Upper lobe of left lung (tissue), 6 donors: ENCODE results near the gene PPP1R9B. TPM values are rescaled to one million over a fixed set of nuclear protein-coding genes. Genes with fewer than 3 reads are reported as not detected.

Experiments used
- ATAC-seq, 2 donors: fragments of 200-7000 bp; cut with Tn5 transposase; one replicate each; pipeline ENCODE4 v1.9.1; 2022; ENCODE audit warnings: mild to moderate bottlenecking in 2 of 2, moderate library complexity in 2 of 2; ENCODE audit not compliant: low FRiP score in 2 of 2
- DNase-seq, 2 donors: peaks; one replicate each; pipeline ENCODE4 v3.0.0-alpha.2; 2019 to 2020
- H3K27ac ChIP-seq, 4 donors: fragments of 200-600 bp; sonication (generic); one replicate each; pipeline ENCODE4 v1.5.1; 2016 to 2019
- H3K27me3 ChIP-seq, 4 donors: fragments of 200-600 bp; sonication (generic); one replicate each; pipeline ENCODE4 v1.5.1; 2017 to 2019
- H3K36me3 ChIP-seq, 4 donors: fragments of 200-600 bp; sonication (generic); one replicate each; pipeline ENCODE4 v1.5.1; 2016 to 2019
- H3K4me1 ChIP-seq, 4 donors: fragments of 200-600 bp; sonication (generic); one replicate each; pipeline ENCODE4 v1.5.1; 2018 to 2019
- H3K4me3 ChIP-seq, 4 donors: fragments of 200-600 bp; sonication (generic); one replicate each; pipeline ENCODE4 v1.5.1; 2017 to 2019; ENCODE audit warnings: mild to moderate bottlenecking in 2 of 4, moderate library complexity in 1 of 4
- H3K9me3 ChIP-seq, 4 donors: fragments of 200-600 bp; sonication (generic); one replicate each; pipeline ENCODE4 v1.5.1; 2018 to 2019
- CTCF ChIP-seq, 6 experiments: fragments of 450-650 bp in 4 of 6; fragments of 200-600 bp in 2 of 6; sonication (generic) in 2 of 6; IDR thresholded peaks; one replicate each; pipeline ENCODE4 v1.5.1; 2016 to 2019; ENCODE audit warnings: antibody characterized with exemption in 6 of 6
- EP300 ChIP-seq, 4 donors: sonication (generic); formaldehyde crosslinking; IDR thresholded peaks; one replicate each; pipeline ENCODE4 v1.5.1; 2017; ENCODE audit warnings: antibody characterized with exemption in 4 of 4, control low read depth in 2 of 4
- POLR2A ChIP-seq, 4 donors: fragments of 450-650 bp; IDR thresholded peaks; one replicate each; pipeline ENCODE4 v1.5.1; 2016 to 2017; ENCODE audit warnings: antibody characterized with exemption in 4 of 4, mild to moderate bottlenecking in 2 of 4
- POLR2AphosphoS5 ChIP-seq, 2 donors: sonication (generic); formaldehyde crosslinking; IDR thresholded peaks; one replicate each; pipeline ENCODE4 v1.5.1; 2017; ENCODE audit warnings: antibody characterized with exemption in 2 of 2
- WGBS, 2 donors: methylation state at CpG; one replicate each; pipeline ENCODE4 v1.1.5; 2017 to 2018; 5-methylcytosine and 5-hydroxymethylcytosine counted together
- total RNA-seq, 6 donors: library from RNA; depleted of rRNA in 4 of 6; stranded (reverse); fragments of >200 nt in 4 of 6; gene quantifications; one replicate each; pipeline versions ENCODE4 v1.1.0 to v1.2.1, GENCODE V29; 2016 to 2021
- donor health status: DM: no; HTN: no; CAD: no; lungs with moderate emphysema.
- donor health status: DM: no; HTN: yes; CAD: no; lungs with severe emphysema.

The PPP1R9B gene
- total RNA-seq, 6 donors from 2014 or later: 37.5 to 121 (median 74.7) TPM

- Histone ChIP-seq H3K4me3 (no peak overlapping the region), H3K27ac (no peak overlapping the region), H3K36me3 (peaks cover 0 to 11% (median 5%) of the 10 kb centered on the region in 4 donors), H3K9me3 (no peaks in the 10 kb centered on the region), H3K4me1 (peaks cover 19 to 28% (median 25%) of the 10 kb centered on the region in 4 donors), H3K27me3 (no peaks in the 10 kb centered on the region)
- TF ChIP-seq CTCF (IDR thresholded peaks at IDR 0.05) (no peak), EP300 (IDR thresholded peaks at IDR 0.05) (no peak), POLR2AphosphoS5 (IDR thresholded peaks at IDR 0.05) (no peak), POLR2A (IDR thresholded peaks at IDR 0.05) (no peak)
- ATAC-seq: peak in 1 of 2 donors; percentile 1
- no peak for DNase-seq
- WGBS, 2 donors: 83 to 87% methylated on average over 11 to 12 of the region's 12 CpGs
Observed at GRCh38 chr17:50181591-50182560, 31.4 kb upstream of the PPP1R9B start.

DNA sequence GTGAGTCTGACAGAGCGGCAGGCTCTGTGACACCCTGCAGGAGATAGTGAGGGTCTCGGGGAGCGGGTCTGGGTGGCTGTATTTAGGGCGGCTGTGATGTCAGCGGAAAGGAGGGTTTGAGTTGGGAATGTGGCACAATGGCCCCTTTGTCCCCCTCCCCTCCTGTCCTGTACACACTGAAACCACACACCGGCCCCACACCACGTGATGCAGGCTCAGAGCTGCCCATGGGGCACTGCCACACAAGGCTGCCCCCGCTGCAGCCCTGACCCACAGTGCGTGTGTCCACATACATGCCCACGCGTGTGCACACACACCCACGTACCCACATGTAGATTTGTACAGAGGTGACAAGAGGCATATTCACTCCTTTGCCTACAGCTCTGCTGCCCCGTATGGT is 30.7 kb upstream of the PPP1R9B start:
- Histone ChIP-seq H3K36me3 (peaks cover 0 to 7% (median 3%) of the 10 kb centered on the region in 4 donors), H3K27me3 (no peaks in the 10 kb centered on the region), H3K9me3 (no peaks in the 10 kb centered on the region), H3K4me3 (no peak overlapping the region), H3K4me1 (peaks cover 19 to 28% (median 25%) of the 10 kb centered on the region in 4 donors), H3K27ac (no peak overlapping the region)
- WGBS, 2 donors: 89 to 94% methylated on average over 13 of the region's 13 CpGs
- no peak for DNase-seq
- no peak for ATAC-seq
- no peak for TF ChIP-seq POLR2AphosphoS5 (IDR thresholded peaks at IDR 0.05)
- no peak for TF ChIP-seq POLR2A (IDR thresholded peaks at IDR 0.05)
- TF ChIP-seq EP300 (IDR thresholded peaks at IDR 0.05): no peak
- no peak for TF ChIP-seq CTCF (IDR thresholded peaks at IDR 0.05)

- WGBS, 2 donors: 82 to 84% methylated on average over 12 of the region's 12 CpGs
- H3K4me3 ChIP-seq: no peak overlapping the region
- H3K4me1 ChIP-seq: peaks cover 19 to 28% (median 25%) of the 10 kb centered on the region in 4 donors
- H3K27me3 ChIP-seq: no peaks in the 10 kb centered on the region
- DNase-seq: peak in 1 of 2 donors; percentile 59
- ATAC-seq: no peak
- peaks cover 0 to 3% (median under 1%) of the 10 kb centered on the region in 4 donors for H3K36me3 ChIP-seq
- no peak overlapping the region for H3K27ac ChIP-seq
- H3K9me3 ChIP-seq: no peaks in the 10 kb centered on the region
- no peak for TF ChIP-seq POLR2A (IDR thresholded peaks at IDR 0.05)
- no peak for TF ChIP-seq EP300 (IDR thresholded peaks at IDR 0.05)
- no peak for TF ChIP-seq CTCF (IDR thresholded peaks at IDR 0.05)
- no peak for TF ChIP-seq POLR2AphosphoS5 (IDR thresholded peaks at IDR 0.05)
Observed at GRCh38 chr17:50180620-50181019, 30.1 kb upstream of the PPP1R9B start.

- Histone ChIP-seq H3K27ac (no peak overlapping the region), H3K4me1 (peaks cover 19 to 28% (median 25%) of the 10 kb centered on the region in 4 donors)
- ATAC-seq: no peak
Observed at GRCh38 chr17:50180111-50180510, 29.6 kb upstream of the PPP1R9B start.

DNA sequence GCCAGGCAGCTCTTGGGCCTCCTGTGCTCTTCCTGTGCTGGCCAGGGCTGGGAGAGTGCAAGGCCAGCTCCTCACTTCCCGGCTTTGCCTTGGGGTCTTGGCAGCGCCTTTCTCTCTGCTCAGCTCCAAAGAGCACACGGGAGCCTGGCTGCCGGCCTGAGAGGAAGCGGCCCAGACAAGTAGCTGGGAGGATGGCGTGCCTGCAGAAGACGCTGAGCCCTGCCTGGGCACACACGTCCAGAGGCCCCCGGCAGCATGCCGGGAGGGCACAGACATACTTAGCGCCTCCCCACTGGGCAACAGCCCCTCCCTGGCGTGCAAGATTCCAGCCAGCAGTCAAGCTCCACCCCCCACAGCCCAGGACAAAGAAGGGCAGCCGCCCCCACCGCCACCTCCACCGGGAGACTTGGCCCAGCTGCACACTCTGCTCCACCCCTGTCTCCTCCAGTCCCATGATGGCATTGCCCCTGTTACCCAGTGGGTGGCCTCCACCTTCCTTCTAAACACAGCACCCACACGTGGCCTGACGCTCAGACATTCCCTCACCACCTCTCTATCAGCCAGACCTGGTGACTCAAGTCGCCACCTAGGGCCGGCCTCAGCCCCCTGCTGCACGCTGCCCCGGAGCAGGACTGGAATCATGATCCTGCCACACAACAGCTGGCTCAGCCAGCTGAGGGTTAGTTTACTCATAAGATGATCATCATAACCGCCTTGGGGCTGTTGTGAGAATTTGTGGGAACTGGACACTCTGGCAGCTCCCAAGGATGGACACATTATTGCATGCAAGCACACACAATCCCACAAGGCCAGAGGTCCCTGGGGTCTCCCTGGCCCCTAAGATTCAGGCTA is 27.7 kb upstream of the PPP1R9B start:
- H3K4me3 ChIP-seq: peak overlapping the region in 3 of 4 donors; percentile 8 to 30 (median 30)
- H3K4me1 ChIP-seq: peaks cover 12 to 27% (median 16%) of the 10 kb centered on the region in 4 donors
- no peaks in the 10 kb centered on the region for H3K27me3 ChIP-seq
- ATAC-seq (peak; percentile 83 to 89), DNase-seq (peak; percentile 79 to 86)
- TF ChIP-seq EP300 (IDR thresholded peaks at IDR 0.05) (no peak), CTCF (IDR thresholded peaks at IDR 0.05) (peak; percentile 39 to 69 (median 50)), POLR2AphosphoS5 (IDR thresholded peaks at IDR 0.05) (peak; percentile 13 to 25), POLR2A (IDR thresholded peaks at IDR 0.05) (no peak)
- H3K27ac ChIP-seq: peak overlapping the region; percentile 43 to 67 (median 56)
- 0 to 11% methylated on average over 4 to 13 of the region's 22 CpGs for WGBS, 2 donors
- H3K9me3 ChIP-seq: no peaks in the 10 kb centered on the region
- no peaks in the 10 kb centered on the region for H3K36me3 ChIP-seq

More at GRCh38 chr17:50180111-50180510, 29.6 kb upstream of the PPP1R9B start:
- DNase-seq: no peak
- no peak overlapping the region for H3K4me3 ChIP-seq
- no peaks in the 10 kb centered on the region for H3K27me3 ChIP-seq
- H3K9me3 ChIP-seq: no peaks in the 10 kb centered on the region
- no peak for TF ChIP-seq EP300 (IDR thresholded peaks at IDR 0.05)
- no peaks in the 10 kb centered on the region for H3K36me3 ChIP-seq
- 88 to 91% methylated on average over 4 of the region's 4 CpGs for WGBS, 2 donors
